ENCODE results near the gene CEP131.
A peak's percentile ranks its signal among the peaks of the same experiment; 100 is the strongest.

CEP131 gene

DNA sequence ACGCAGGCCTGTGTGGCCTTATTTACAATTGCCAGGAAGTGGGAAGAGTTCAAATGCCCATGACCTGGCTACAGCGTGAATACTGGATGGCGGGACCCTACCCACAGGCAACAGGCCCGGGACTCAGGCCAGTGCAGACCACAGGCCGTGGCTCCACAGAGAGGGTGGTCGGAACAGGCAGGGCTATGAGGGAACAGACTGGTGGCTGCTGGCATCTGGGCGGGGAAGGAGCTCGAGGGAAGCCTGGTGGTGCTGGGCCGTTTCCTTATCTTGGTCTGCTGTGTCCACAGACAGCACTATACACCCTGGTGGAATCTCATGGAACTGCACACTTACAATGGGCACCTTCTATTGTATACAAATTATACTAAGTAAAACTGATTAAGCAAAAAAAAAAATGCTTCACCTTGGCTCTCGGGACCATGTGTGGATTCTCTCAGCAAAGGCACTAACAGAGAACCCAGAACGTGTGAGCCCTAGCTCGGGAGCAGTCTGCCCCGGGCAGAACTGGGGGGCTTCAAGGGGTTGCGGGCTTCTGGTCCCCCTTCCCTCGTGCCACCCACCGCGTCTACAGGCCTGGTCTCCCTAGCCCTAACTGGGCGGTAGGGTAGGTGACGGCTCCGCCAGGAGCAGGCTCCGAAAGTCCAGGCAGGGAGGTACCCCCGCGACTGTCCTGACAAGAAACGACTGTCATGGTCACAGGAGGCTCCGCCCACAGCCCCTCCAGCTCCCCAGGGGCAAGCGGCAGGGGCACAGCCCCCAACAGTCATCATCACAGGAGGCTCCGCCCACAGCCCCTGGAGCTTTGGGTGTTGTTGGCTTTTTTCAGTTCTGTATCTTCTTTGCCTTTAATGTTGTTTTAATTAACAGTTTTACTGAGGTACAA lies 21.8 kb downstream of the CEP131 start:
- H3K4me3 ChIP-seq (replicated peaks; ENCODE audit: low read depth, low read length): no peak overlapping the region
- DNase-seq (ENCODE audit: low read depth): peak; percentile 81
- TF ChIP-seq, protein P1, sequence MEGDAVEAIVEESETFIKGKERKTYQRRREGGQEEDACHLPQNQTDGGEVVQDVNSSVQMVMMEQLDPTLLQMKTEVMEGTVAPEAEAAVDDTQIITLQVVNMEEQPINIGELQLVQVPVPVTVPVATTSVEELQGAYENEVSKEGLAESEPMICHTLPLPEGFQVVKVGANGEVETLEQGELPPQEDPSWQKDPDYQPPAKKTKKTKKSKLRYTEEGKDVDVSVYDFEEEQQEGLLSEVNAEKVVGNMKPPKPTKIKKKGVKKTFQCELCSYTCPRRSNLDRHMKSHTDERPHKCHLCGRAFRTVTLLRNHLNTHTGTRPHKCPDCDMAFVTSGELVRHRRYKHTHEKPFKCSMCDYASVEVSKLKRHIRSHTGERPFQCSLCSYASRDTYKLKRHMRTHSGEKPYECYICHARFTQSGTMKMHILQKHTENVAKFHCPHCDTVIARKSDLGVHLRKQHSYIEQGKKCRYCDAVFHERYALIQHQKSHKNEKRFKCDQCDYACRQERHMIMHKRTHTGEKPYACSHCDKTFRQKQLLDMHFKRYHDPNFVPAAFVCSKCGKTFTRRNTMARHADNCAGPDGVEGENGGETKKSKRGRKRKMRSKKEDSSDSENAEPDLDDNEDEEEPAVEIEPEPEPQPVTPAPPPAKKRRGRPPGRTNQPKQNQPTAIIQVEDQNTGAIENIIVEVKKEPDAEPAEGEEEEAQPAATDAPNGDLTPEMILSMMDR (IDR thresholded peaks at IDR 0.05; ENCODE audit: low read length, missing control alignments): peak; percentile 75

DNA sequence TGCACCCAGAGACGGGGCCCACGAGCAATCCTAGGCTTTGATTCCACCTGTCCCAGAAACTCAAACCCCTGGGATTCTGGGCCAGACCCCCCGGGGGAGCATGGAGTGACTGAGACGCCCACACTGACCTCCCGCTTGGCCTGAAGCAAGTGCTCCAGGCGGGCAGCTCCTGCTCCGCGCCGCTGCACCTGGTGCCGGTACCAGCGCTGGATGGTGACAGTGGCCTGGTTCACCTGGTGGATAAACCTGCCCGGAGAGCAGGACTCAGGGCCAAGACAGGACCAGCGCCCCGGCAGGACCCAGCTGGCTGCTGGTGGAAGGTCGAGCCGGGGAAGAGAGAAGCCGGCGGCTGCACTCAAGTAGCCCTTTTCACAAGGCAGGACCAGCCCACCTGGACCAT lies 22.6 kb downstream of the CEP131 start:
- TF ChIP-seq, protein P1 (IDR thresholded peaks at IDR 0.05; ENCODE audit: low read length, missing control alignments): no peak
- no peak overlapping the region for H3K4me3 ChIP-seq (replicated peaks; ENCODE audit: low read depth, low read length)
- no peak for DNase-seq (ENCODE audit: low read depth)

DNA sequence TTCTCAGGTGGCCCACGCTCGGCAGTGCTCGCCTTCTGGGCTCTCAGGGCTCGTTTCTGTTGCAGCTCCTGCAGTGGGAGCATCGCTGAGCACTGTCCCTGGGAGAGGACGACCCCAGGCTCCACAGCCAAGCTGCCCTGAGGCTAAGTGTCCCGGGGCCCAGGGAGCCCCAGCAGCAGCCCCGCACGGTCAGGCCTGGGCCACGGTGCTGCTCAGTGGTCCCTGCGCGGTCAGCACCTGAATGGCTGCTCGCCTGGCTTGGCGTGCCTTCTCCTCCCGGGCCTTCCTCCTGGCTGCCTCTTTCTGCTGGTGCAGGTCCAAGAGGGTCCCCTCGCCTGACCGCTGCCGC lies 23.3 kb downstream of the CEP131 start:
- H3K4me3 ChIP-seq (replicated peaks; ENCODE audit: low read depth, low read length): no peak overlapping the region
- TF ChIP-seq, protein P1 (IDR thresholded peaks at IDR 0.05; ENCODE audit: low read length, missing control alignments): no peak
- DNase-seq (ENCODE audit: low read depth): no peak

DNA sequence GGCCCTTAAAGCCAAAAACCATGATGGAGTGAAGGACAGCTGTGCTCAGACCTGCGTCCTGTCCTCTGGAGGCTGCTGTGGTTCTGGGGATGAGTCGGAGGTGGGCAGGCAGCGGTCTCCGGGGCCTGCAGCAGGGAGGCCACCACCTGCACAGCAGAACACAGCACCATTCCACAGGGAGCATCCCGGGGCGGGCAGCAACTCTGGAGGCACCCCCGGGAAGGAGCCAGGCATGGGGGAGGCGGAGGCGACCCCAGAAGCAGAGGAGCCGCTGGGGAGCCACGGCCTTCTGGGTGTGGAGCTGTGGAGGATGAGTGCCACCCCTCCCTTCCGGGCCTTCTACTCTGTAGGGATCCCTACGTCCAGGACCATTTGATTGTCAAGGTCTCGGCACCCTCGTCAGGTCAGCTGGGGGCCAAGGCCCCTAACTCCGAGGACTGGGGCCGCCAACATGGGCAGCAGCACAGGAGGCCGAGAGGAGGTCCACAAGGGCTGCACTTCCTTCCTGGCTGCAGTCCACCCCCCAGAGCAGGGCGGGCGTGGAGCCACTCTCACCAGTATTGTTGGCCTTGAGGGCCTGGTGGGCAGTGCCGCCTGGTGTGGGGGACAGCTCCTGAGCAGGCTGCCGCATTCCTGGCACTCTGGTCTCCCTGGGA lies 23.8 kb downstream of the CEP131 start:
- H3K4me3 ChIP-seq (replicated peaks; ENCODE audit: low read depth, low read length): no peak overlapping the region
- TF ChIP-seq, protein P1 (IDR thresholded peaks at IDR 0.05; ENCODE audit: low read length, missing control alignments): no peak
- no peak for DNase-seq (ENCODE audit: low read depth)

DNA sequence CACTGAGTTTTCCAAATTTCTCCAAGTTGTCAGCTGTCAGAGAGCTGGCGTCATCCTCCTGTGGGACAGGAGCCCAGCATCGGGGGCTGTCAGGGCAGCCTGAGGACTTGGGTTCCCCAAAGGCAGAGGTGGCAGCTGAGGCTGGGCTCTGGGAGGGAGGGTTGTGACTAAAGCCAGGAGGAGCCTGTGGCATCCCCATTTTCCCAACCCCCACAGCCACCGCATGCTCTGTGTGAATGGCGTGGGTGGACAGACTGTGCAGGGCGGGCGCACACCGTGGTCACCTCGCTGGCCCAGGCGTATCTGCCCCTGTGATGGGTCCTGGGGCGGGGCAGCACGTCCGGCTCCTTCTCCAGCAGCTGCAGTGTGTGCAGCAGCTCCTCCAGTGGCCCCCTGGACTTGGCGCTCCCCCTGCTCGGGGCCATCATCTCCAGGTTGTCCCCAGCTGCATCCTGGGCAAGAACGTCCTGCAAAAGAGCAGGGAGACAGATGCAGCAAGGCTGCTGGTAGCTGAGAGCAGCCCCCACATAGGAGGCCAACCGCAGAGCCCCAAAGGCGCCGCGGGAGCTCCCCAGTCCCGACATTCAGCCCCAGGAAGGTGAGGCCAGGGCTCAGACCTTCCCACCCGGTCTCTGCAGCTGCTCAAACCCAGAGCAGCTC lies 24.8 kb downstream of the CEP131 start:
- TF ChIP-seq, protein P1 (IDR thresholded peaks at IDR 0.05; ENCODE audit: low read length, missing control alignments): no peak
- H3K4me3 ChIP-seq (replicated peaks; ENCODE audit: low read depth, low read length): no peak overlapping the region
- DNase-seq (ENCODE audit: low read depth): no peak

DNA sequence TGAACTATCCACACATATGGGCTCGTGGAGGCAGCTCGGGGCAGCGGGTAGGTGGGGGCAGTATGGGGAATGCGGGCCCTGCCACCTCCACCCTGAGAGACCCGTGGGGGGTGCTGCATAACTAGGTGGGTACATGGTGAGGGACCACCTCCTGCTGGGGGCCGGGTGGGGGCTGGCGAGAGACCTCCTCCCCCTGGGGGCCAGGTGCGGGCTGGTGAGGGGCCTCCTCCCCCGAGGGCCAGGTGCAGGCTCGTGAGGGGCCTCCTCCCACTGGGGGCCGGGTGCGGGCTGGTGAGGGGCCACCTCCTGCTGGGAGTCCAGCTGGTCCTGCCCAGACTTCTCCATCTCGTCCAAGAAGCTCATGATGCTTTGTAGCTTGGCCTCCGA lies 25.4 kb downstream of the CEP131 start:
- TF ChIP-seq, protein P1 (IDR thresholded peaks at IDR 0.05; ENCODE audit: low read length, missing control alignments): no peak
- no peak for DNase-seq (ENCODE audit: low read depth)
- no peak overlapping the region for H3K4me3 ChIP-seq (replicated peaks; ENCODE audit: low read depth, low read length)

All from fibroblast of pulmonary artery (primary cell).